ENCODE measurements around the gene PTPRE.
"Not testable (repeated sequence)": the region's sequence is repeated elsewhere in the genome, so short reads cannot be mapped to it uniquely, and the experiment has no call there.

Gene PTPRE

DNA sequence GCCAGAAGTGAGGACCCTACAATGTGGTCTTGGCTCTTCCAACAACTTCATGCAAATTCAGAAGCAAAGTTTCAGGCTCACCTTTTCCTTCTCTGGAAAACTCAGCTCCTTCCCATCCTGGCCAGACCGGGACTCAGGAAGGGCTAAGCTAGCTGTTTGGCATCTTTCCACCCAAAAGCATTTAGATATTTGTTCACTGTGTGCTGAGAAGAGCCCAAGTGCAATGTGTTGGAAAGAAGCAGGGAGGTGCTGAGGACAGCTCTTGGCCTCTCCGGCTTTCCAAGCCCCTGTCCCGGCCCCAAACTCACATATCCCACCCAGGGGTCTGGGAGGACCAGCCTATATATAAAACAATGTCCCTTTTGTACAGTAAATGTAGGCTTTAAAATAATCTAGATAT lies 174.8 kb downstream of the PTPRE start:
- DNase-seq = no peak

DNA sequence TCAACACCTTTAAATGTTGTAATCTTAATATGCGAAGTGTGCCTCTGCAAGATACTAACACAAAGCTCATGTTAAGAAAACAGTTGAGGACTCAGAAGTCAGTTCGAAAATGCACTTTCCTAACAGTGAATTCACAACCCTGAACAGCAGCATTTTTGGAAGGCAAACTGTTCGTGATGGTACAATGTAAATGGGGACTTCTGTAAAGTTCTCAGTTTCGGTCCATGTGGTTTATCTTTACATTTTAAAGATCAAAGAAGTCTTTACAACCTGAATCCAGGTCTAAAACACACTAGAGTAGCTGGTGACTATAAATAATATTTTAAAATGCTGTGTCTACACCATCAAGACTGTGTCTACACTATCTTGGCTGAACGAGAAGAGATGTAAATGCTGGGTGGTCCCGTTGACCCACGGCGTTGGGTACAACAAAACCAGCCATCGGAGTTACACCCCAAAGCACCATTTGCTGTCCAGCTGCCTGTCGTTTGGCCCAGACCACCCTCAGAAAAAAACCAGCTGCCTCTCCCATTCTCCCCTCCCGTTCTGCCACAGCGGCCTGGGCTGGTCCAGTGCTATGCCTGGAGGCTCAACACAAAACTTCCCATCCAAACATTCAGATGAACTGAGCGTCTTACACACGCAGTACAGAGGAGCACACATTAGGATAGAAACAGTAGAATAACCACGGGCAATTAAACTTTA lies 176.4 kb downstream of the PTPRE start:
- DNase-seq = no peak

DNA sequence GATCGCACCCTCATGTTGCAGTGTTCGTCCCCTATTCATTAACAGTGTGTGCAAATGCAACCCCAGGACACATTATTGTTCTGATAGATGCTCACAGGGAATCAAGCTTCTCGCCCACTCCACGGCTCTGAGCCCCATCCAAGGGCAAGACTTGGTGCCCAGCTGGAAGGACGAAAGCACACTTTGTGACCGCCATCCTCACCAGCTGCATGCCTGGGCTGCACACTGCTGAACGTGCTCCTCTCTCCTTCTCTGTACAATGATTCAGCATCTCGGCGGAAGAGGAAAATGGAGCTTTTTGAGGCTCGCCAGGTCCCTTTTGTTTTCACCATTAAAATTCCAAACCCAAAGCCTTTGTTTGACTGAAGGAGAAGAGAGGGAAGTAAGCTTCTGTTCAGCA lies 177.5 kb downstream of the PTPRE start:
- DNase-seq = no peak

DNA sequence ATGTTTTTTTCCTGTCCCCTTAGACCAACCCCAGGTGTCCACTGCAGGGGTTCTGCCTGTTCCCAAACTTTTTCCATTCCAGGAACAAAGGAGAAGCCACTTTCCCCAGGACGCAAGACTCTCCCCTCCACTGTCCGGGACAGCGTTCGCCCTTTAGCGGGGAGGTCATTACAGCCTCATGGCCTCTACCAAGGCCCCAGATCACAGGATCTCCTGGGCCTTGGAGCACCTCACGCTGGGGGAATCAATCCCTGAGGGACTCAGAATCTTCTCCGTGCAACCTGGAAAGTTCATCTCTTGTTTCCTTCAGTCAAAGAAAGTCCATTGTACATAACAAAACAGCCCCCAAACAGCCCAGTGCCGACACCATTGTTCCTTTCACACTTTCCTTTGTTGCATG lies 178.1 kb downstream of the PTPRE start:
- no peak for DNase-seq

DNA sequence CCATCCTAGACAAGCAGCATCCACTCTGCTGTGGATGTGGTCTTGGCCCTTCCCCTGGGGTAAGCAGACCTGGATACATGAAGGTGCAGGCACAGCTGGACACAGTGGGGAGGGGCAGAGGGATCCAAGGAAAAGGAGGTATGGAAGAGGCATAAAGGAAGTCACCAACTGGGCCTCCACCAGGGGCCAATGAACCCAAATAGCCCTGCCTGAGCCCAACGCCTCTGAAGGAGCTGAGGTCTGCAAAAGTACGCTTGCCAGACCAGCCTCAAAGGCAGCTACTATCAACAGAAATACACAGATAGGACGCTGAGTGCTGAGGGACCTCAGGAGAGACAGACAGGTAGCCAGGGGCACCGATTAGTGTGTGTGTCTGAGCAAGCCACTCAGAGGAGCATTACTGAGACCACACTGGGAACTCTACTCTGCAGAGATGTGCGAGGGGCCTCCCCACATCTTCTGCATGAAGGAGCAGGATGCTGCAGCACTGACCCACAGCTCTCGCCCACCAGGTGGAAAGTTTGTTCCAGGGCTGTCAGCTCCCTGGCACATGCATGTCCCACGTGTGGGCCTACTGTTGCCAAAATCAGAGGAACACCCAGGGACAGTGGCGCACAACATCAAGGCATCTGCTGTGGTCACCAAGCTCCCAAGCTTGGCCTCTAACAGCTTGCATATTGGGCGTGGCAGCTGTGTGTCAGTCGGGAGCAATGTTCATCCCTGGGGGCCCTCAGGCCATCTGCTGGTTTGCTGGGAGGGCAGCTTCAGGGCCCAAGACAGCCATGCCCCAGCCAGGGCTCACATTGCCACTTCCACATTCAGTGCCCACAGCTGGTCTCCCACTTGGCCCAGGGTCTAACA lies 179.3 kb downstream of the PTPRE start:
- DNase-seq = no peak

DNA sequence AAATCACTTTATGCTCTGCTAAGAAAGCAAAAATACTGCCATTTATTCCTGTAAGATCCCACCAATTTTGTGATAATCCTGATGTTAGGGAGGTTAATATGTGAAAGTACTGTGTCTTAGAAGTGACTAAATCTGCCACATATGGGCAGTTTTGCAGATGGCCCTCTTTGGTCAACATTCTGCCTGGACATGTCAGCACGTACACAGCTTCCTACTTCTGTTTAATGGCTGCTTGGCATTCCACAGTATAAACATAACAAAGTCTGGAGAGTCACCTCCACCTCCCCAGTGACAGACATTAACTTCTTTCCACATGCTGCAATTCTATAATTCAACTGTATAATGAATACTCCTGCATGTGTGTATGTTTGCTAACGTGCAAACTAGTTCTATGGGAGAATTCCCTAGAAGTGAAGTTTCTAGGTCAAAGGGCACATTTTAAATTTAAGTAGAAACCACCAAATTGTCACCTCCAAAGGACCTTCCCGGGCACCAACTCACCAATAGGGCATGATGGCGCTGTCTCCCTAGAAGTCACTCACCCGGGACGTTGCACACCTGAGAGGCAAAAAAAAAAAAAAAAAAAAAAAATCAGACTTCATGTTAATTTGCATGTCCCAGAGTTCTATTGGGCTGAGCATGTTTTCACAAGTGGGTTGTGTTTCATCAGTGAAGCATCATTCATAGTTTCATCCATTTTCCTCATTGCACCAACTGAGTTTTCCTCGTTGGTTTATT lies 180.4 kb downstream of the PTPRE start:
- DNase-seq = no peak

DNA sequence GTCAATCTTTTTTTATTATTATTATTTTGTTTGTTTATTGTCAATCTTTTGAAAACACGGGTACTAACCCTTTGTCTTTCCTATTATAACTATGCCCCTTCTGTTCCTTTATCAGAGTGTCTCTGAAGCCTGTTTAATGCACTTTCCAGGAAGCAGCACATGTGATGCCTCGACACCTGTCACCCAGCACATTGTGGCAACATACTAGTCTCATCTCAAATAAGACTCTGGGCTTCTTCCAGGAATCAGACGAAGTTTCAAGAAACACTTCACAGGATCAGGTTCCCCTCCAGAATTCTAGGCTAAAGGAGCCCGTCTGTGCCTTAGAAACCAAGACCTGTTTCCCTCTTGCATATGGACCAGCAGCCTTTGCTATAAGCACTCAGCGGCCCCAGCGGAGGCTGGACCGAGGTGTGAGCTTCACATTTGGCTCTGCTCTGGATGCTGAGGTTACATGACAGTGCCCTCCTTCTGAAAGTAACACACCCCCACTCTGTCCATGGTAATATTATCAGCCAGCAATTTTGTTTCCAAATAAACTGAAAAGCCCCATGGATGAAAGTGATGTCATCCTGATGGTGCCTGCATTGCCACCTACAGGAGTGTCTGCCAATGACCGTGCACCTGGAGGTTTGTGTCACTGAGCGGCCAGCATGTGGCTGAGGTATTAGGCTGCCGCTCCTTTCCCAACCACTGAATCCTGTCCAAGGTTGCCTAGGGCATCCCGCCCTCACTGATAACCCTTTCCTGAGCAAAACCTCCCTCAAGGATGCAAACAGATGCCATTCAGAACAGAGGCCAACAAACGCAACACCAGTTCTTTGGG lies 181.2 kb downstream of the PTPRE start:
- DNase-seq = no peak

DNA sequence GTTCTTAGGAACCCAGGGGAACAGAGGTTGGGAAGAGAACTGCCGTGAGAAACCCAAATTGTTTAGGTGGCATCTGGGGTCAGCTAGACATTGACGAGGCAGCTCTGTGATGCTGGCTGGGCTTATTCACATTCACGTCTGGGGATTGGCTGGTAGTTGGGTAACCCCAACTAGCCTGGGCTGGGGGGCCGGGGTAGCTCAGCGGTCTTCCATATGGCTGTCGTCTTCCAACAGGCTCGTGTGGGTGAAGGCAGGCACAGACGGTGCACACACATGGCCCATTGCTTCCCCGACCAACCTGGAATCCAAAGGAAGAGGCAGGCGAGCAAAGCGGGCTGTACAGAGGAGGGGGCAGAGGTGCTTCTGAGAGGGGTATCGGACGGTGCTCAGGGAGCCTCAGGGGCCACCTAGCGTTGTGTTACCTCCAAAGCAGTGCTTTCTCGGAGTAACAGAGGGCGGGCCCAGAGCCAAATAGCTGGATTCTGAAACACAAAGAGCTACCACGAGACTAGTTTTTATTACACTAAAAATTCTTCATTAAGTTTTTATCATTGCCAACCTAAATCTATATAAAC lies 184.8 kb downstream of the PTPRE start:
- DNase-seq = no peak

DNA sequence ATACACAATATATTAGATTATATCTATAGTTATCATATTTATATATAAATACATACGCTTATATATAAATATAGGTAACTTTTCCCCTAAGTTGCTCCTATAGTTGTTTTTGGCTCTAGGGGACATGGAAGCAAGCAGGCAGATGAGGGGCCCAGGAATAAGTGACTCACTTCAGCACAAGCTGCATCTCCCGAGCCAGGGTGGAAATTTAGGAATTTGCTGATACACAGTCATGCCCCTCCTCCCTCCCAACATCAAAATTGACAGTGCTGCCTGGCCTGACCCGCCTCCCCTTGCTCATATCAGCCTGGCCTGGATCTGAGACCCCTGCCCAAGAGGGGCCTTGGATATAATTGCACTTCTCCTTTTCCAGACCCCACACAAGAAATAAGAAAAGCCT lies 185.6 kb downstream of the PTPRE start:
- no peak for DNase-seq

DNA sequence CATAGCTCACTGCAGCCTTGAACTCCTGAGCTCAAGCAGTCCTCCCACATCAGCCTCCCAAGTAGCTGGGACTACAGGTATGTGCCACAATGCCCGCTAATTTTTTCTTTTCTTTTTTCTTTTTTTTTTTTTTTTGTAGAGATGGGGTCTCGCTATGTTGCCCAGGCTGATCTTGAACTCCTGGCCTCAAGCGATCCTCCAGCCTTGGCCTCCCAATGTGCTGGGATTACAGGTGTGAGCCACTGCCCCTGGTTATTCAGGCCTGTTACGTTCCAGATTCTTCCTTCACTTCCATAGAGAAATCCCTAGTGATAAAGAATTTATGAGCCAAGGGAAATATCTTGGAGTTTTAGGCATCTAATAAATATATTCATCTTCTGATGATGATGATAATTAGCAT lies 187.7 kb downstream of the PTPRE start:
- not testable (repeated sequence) for DNase-seq

DNA sequence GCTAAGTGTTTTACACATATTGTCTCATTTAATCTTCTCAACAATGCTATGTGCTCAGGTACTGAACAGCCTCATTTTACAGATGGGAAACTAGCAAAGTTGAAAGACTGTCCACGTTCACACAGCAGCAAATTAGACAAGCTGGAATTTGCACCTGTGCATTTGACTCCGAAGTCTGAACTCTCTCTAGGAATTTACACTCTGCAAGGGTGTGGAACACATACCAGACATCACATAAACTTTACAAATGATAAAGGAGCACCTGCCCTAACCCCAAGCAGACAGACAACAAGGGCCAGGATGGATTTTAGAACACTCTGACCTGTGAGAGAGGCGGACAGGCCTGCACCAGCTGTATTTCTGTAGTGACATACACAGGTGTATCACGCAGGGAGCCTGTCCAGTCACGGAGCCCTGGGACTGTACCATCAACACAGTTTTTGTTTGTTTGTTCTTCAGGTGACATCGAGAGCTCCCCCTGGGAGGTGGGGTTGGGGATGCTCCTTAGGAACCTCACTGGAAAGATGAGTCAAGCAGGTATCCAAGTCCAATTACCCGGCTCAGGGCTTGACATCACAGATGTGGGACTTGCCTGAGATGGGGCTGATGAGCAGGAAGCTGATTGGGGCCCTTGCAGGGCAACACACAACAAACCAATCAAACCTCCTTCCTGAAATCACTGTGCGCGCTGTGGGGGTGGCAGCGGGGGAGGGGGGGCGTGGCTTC lies 188.3 kb downstream of the PTPRE start:
- no peak for DNase-seq

DNA sequence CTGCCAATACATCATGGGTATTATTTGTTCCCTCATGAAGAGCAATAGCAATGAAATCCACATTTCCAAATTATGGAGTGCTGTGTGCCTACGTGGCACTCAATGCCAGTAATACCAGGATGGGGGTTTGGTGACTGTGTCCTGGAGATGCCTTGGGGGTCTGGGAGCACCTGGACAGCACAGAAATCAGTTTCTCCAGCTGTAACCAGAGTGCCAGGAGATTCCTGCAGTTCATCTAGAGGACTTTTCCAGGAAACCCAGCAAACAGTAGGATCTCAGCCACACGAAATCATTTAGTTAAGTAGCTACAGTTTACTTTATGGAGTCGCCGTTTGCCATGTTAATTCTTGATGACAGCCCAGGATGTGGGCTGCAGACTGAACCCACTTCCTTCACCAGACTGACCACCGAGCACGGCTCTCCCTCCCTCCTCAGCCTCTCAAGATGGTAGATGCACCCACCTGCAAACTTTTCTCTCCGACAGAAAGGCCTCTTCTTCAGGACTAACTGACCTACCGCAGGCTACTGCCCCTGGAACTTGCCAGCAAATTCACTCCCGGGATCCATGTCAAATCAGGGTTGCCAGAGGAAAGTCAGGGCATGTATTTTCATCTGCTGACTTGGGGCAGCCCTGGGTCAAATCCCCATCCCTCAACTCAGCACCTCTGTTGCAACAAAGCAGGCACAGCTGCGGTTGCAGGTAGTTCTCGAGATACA lies 189.0 kb downstream of the PTPRE start:
- DNase-seq = no peak

DNA sequence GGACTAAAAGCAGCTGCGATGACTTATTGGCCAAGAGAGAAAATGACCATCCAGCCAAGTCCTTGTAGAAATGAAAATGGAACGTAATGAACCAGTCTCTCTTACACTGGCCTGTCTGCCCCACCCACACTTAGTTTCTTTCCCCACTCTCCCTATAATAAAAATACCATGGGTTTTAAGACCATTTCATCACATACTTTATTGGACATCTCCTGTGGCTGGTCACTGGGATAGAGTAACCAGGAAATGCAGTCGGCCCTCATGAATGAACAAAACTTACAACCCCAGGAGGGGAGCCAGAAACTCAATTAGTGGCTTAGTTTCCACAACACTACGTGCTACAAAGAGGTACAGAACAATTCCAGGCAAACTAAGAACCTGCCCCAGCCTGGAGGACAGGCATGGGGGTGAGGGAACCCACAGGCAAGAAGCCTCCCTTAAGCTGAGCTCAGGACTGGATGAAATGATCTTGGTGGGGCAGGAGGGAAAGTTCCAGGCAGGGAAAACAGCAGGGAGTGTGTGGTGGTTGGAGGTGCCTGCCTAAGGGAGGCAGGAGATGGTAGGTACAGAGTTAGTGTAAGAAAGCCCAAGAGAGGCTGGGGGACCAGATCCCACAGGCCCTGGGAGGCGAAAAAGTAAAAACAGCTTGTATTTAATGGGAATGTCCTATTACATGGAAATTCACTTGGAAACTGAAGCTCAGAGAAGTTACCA lies 189.7 kb downstream of the PTPRE start:
- no peak for DNase-seq

DNA sequence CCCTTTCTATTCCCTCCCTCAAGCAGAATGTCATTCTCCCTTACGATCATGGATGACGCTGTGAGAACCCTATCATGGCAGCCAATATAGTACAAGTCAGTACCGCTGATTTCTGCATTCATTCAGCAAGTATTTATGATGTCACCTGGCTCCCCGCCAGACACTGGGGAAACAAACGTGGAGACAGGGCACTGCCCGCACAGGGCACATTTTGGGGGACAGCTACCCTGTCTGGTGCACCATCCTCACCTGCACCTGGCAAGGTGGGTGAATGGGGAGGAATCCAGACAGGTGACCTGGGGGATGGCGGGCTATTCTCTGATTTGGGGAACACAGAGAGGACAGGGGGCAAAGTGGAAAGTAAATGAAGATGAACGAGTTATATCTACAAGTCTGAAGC lies 190.9 kb downstream of the PTPRE start:
- DNase-seq = no peak

DNA sequence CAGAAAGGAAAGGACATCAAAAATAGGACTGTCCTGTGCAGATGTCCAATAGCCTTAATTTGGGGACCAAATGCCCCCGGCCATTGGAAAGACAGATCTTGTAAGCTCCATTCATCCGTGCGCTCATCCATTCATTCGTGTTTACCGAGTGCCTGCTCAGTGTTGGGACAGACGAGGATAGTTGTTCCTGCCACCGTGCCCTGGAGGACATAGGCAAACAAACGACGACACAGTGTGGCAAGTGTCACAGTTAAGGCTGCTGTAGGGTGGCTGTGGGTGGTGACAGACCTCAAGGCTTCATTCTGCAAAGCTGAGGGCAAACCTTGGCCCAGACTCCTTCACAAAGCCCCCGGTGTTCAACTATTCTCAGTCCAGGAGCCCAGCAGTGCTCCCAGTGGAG lies 191.7 kb downstream of the PTPRE start:
- DNase-seq = no peak

DNA sequence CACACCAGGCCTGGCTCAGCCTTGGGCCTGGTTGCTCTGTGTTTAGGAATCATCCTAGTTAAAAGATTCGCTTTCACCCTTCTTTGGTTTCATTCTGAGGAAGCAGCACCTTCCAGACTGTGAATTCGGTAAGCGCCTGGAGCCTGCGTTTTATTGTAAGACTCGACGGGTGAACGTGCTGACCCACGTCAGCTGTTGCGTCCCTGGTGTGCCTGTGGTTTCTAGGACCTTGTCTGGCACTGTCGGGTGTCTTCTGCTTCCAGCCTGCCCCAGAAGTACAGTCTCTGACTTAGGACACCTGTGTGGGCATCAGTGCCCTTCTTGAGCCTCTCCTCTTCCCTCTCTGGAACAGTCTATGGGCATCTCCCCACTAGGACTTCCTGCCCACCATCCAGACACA lies 193.0 kb downstream of the PTPRE start:
- DNase-seq = no peak

DNA sequence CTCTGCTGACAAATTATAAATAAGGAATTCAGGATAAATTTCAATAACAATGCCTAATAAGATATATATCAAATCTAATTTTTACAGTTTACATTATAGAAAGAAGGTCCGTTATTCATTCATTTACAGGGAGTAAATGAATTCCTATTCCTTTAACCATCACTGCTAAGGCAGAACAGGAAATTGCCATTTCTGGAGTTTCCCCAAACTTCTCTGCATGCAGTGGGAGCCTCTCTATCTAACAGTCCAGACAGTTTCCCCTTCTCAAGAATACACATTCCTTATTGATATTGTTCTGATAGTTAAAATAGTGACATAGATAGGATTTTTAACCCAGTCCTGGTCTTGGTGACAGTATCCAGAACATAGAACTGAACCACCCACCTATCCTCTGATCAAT lies 195.0 kb downstream of the PTPRE start:
- no peak for DNase-seq

DNA sequence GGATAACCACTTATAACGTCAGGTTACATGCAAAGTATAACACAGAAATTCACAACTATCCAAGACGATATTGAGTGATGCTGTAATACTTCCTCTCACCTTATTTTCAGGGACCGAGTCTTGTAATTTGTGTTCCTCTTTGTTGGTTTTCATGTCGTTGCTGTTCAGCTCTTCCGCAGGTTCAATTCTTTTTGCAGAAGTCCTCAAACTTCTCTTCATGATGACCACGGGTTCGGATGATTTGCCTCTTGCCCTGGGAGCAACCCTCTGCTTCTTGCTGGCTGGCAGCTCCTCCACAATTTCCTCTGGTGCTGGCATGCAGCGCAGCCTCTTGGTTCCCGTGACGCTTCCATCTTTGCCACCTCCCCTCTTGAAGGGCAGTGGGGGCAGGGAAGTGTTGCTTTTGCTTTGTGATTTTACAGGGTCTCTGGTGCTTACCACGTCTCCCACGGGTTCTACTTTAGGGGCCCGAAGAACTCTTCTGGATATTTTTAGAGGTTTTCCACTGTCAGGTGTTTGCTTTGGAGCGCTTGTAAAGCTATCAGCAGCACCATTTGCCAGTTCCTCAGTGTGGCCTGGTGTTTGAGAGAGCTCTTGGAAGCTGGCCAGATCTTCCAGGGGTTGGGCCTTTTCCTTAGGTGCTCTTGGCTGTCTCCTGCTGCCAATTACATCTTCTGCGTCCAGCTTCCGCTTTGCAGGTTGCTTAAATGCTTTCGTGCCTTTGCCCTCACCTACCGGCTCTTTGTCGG lies 195.8 kb downstream of the PTPRE start:
- DNase-seq = no peak

DNA sequence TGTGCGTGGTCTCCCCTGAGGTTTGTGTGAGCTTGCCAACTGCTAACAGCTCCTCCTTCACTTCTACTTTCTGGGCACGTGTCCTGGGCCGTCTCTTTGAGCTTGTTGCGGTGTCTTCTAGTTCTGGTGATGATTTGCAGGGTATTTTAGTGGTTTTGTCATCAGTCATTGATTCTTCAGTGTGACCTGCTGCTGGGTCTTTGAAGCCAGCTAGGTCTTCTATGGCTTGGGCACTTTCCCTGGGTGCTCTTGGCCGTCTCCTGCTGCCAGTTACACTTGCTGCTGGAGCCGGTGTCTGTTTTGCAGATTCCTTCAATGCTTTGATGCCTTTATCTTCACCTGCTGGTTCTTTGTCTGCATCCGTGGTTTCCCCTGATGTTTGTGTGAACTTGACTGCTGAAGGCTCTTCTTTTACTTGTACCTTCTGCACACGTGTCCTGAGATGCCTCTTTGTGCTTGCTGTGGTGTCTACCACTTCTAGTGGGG lies 196.4 kb downstream of the PTPRE start:
- DNase-seq = no peak

DNA sequence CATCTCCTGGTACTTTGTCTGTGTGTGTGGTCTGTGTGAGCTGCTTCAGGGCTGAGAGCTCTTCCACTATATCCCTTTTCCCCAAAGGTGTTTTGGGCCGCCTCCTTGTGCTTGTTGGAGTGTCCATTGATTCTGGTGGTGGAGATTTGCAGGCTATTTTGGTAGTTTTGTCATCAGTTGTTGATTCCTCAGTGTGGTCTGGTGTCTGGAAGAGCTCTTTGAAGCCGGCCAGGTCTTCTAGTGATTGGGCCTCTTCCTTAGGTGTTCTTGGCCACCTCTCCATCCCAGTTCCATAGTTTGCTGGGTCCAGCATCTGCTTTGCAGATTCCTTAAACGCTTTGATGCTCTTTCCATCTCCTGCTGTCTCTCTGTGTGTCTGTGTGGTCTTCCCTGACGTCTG lies 198.5 kb downstream of the PTPRE start:
- DNase-seq = no peak
